ENCODE data around the gene GPR37. TPM values are rescaled to one million over a fixed set of nuclear protein-coding genes. Genes with fewer than 3 reads are reported as not detected.
A peak's percentile ranks its signal among the peaks of the same experiment; 100 is the strongest.

Gene GPR37
- total RNA-seq (under 1 TPM; 0.09 to 0.63 (median 0.34) TPM), polyA plus RNA-seq (under 1 TPM; 0.41 to 0.89 (median 0.70) TPM)
- long read RNA-seq, donor 1, partial matches to known transcripts, result 0 of 1 reads
- long read RNA-seq, donor 1, other reads (novel, unspliced or antisense), result 0 of 1 reads
- long read RNA-seq, donor 2, partial matches to known transcripts, result 0 of 2 reads
- long read RNA-seq, donor 2, other reads (novel, unspliced or antisense), result 0 of 2 reads

- 2% methylated on average over 64 to 81 of the region's 81 CpGs for WGBS, 3 donors
Measured at GRCh38 chr7:124765401-124766352, at the start of gene GPR37. Gene GPR37 (minus strand): TSS chr7:124765792. CDS start chr7:124764976, 816 bp downstream.

GRCh38 chr7:124813994-124814798 is 48.6 kb upstream of the GPR37 start:
- ATAC-seq (peak in 3 of 4 donors; percentile 46 to 52 (median 50)), DNase-seq (no peak)
- Histone ChIP-seq H3K27ac (no peak overlapping the region), H3K9me3 (no peaks in the 10 kb centered on the region), H3K36me3 (ENCODE audit: insufficient read depth in 1 of 2, low read depth in 1 of 2) (no peaks in the 10 kb centered on the region), H3K4me3 (no peak overlapping the region), H3K27me3 (ENCODE audit: insufficient read depth in 3 of 3, low read length in 2 of 3) (no peaks in the 10 kb centered on the region), H3K4me1 (peaks cover 6% of the 10 kb centered on the region)
- intact Hi-C loops (cut with DNase I), result no loop called here
- WGBS, 3 donors, result 85 to 89% (median 85%) methylated on average over 2 of the region's 2 CpGs
- no peak for TF ChIP-seq CTCF (IDR thresholded peaks at IDR 0.05)

More at GRCh38 chr7:124765401-124766352, at the start of gene GPR37:
- peak within 1 kb of the TSS; percentile 64 for H3K4me3 ChIP-seq
- peak; percentile 60 to 91 (median 86) for ATAC-seq
- intact Hi-C loops (cut with DNase I), result no loop called here
- no peaks in the 10 kb centered on the region for H3K4me1 ChIP-seq
- H3K27me3 ChIP-seq (ENCODE audit: insufficient read depth in 3 of 3, low read length in 2 of 3), result peaks cover 0 to 36% (median 7%) of the 10 kb centered on the region in 3 donors
- no peak within 1 kb of the TSS for H3K27ac ChIP-seq
- no peaks in the 10 kb centered on the region for H3K9me3 ChIP-seq
- peak; percentile 44 to 73 for DNase-seq
- no peaks in the 10 kb centered on the region for H3K36me3 ChIP-seq (ENCODE audit: insufficient read depth in 1 of 2, low read depth in 1 of 2)
- TF ChIP-seq CTCF (IDR thresholded peaks at IDR 0.05), result no peak

GRCh38 chr7:124812764-124813163 is 47.2 kb upstream of the GPR37 start:
- no peak for DNase-seq
- WGBS, 3 donors, result 75 to 85% (median 81%) methylated on average over 2 of the region's 2 CpGs
- H3K4me1 ChIP-seq, result peaks cover 6% of the 10 kb centered on the region
- H3K27ac ChIP-seq, result no peak overlapping the region
- intact Hi-C loops (cut with DNase I), result no loop called here
- no peak for ATAC-seq
- no peaks in the 10 kb centered on the region for H3K27me3 ChIP-seq (ENCODE audit: insufficient read depth in 3 of 3, low read length in 2 of 3)
- H3K9me3 ChIP-seq, result no peaks in the 10 kb centered on the region
- no peak overlapping the region for H3K4me3 ChIP-seq
- TF ChIP-seq CTCF (IDR thresholded peaks at IDR 0.05), result no peak
- H3K36me3 ChIP-seq (ENCODE audit: insufficient read depth in 1 of 2, low read depth in 1 of 2), result no peaks in the 10 kb centered on the region

GRCh38 chr7:124811341-124811740 is 45.7 kb upstream of the GPR37 start:
- intact Hi-C loops (cut with DNase I), result no loop called here

More at GRCh38 chr7:124811341-124811740, 45.7 kb upstream of the GPR37 start:
- no peaks in the 10 kb centered on the region for H3K9me3 ChIP-seq
- no peak for TF ChIP-seq CTCF (IDR thresholded peaks at IDR 0.05)
- no peak for DNase-seq
- WGBS, 3 donors, result 86 to 92% (median 88%) methylated on average over 1 of the region's 1 CpG
- H3K27ac ChIP-seq, result no peak overlapping the region
- no peaks in the 10 kb centered on the region for H3K36me3 ChIP-seq (ENCODE audit: insufficient read depth in 1 of 2, low read depth in 1 of 2)
- H3K27me3 ChIP-seq (ENCODE audit: insufficient read depth in 3 of 3, low read length in 2 of 3), result no peaks in the 10 kb centered on the region
- peaks cover 6% of the 10 kb centered on the region for H3K4me1 ChIP-seq
- no peak overlapping the region for H3K4me3 ChIP-seq
- no peak for ATAC-seq

Data from psoas muscle (tissue), 8 donors.